Measurements from ENCODE around the gene EIF6. TPM values are rescaled to one million over a fixed set of nuclear protein-coding genes. Genes with fewer than 3 reads are reported as not detected.

The EIF6 gene
- total and polyA plus RNA-seq, 9 of the 15 experiments (the other 6 are each of a cell fraction or from before 2014, with no cell fraction given) = 165 to 832 (median 229) TPM

- H3K4me1 ChIP-seq (replicated peaks in 1 of 2; ENCODE audit: control insufficient read depth in 2 of 2, insufficient read depth in 2 of 2, low read length in 2 of 2) = no peaks in the 10 kb centered on the region; a peak in 1 of 5 replicates
- FAIRE-seq (no peak), ATAC-seq (no peak), DNase-seq (ENCODE audit: extremely low read depth in 1 of 4, low spot score in 3 of 4) (no peak)
- no peak overlapping the region for H2AFZ ChIP-seq (ENCODE audit: low read depth, low read length)
- H3K9me3 ChIP-seq (replicated peaks; ENCODE audit: control insufficient read depth, insufficient read depth, low read depth, low read length) = no peaks in the 10 kb centered on the region
- WGBS (ENCODE audit: insufficient coverage, low coverage, missing lambda C conversion rate) = 0% methylated on average over 2 of the region's 2 CpGs
- no peaks in the 10 kb centered on the region for H3K79me2 ChIP-seq (ENCODE audit: control insufficient read depth, insufficient read depth, low read length)
- intact Hi-C loops (cut with micrococcal nuclease) (no loop called here), in situ Hi-C loops (cut with MboI) (loop anchor here (10.0 kb wide), 1 partner anchor 386 kb away; no protein-coding TSS in a partner anchor)
- peaks cover 5% of the 10 kb centered on the region; the same call in 1 of the 2 replicates for H4K20me1 ChIP-seq (replicated peaks; ENCODE audit: control insufficient read depth, insufficient read depth, low read length)
- no peak overlapping the region for H3K4me2 ChIP-seq (ENCODE audit: insufficient read depth, low read length)
- H3K27me3 ChIP-seq (ENCODE audit: control insufficient read depth in 2 of 2, insufficient read depth in 2 of 2, low read length in 2 of 2) = peaks cover 17 to 62% of the 10 kb centered on the region in 2 experiments
- ChIA-PET POLR2A (interaction anchor here (1.5 kb wide), 1 partner anchor 9 kb away, joined by 4 read pairs; no protein-coding TSS in a partner anchor), CTCF (ENCODE audit: low intra/inter-chr PET ratio) (no interaction called here)
- no peak overlapping the region for H3K27ac ChIP-seq (ENCODE audit: extremely low read depth, low read depth, low read length)
- H3K36me3 ChIP-seq (ENCODE audit: control insufficient read depth, insufficient read depth, low read length) = no peaks in the 10 kb centered on the region
- no peak overlapping the region for H3K9ac ChIP-seq (ENCODE audit: insufficient read depth in 1 of 2, low read depth in 2 of 2, low read length in 2 of 2)
- BruUV-seq (replicated peaks) = no TSS peak
- no peaks in the 10 kb centered on the region for H3K9me1 ChIP-seq (ENCODE audit: control insufficient read depth, insufficient read depth, low read length)
- no peak overlapping the region for H3K4me3 ChIP-seq
- TF ChIP-seq NONO (IDR thresholded peaks at IDR 0.05; ENCODE audit: low read depth in 2 of 2, low read length in 1 of 2) (no peak), ZBED1 (IDR thresholded peaks at IDR 0.05) (no peak), ZNF274 (IDR thresholded peaks at IDR 0.05; ENCODE audit: borderline replicate concordance, low read depth, low read length) (no peak), CAMTA2 (CRISPR knock-in tag; conservative IDR thresholded peaks at IDR 0.05) (no peak), SMAD4 (CRISPR knock-in tag; conservative IDR thresholded peaks at IDR 0.05) (no peak), SP1 (CRISPR knock-in tag; IDR thresholded peaks at IDR 0.05) (no peak), GTF2B (IDR thresholded peaks at IDR 0.05; ENCODE audit: extremely low read depth, insufficient read length) (no peak), ZNF830 (CRISPR knock-in tag; IDR thresholded peaks at IDR 0.05) (no peak), HEY1 (CRISPR knock-in tag; IDR thresholded peaks at IDR 0.05; ENCODE audit: borderline replicate concordance) (no peak), ZNF280B (CRISPR knock-in tag; IDR thresholded peaks at IDR 0.05) (no peak)
Measured at GRCh38 chr20:35240811-35241293, 43.7 kb downstream of the EIF6 start.

Measured in K562 (cell line).